Chondrocyte (in vitro differentiated cells): Measurements from ENCODE around the gene METTL18. TPM values are rescaled to one million over a fixed set of nuclear protein-coding genes. Genes with fewer than 3 reads are reported as not detected.

ENCODE experiments used
- DNase-seq: peaks from one replicate; pipeline ENCODE4 v3.0.0; 2021; ENCODE audit warnings: mixed read lengths, low spot score
- H3K27ac Mint-ChIP-seq: one replicate; pipeline ENCODE4 v1.8.0; 2021; ENCODE audit warnings: mild to moderate bottlenecking, moderate library complexity, mixed read lengths; ENCODE audit not compliant: unreplicated experiment
- H3K27me3 Mint-ChIP-seq: 2 replicates; pipeline ENCODE4 v1.8.0; 2021; ENCODE audit warnings: low read depth, mixed read lengths
- H3K36me3 Mint-ChIP-seq: 2 replicates; pipeline ENCODE4 v1.8.0; 2021; ENCODE audit warnings: low read depth, mixed read lengths
- H3K4me1 Mint-ChIP-seq: 2 replicates; pipeline ENCODE4 v1.8.0; 2021; ENCODE audit warnings: low read depth, mild to moderate bottlenecking, mixed read lengths
- H3K4me3 Mint-ChIP-seq: one replicate; pipeline ENCODE4 v1.8.0; 2021; ENCODE audit warnings: mild to moderate bottlenecking, moderate library complexity, mixed read lengths; ENCODE audit not compliant: unreplicated experiment
- H3K9me3 Mint-ChIP-seq: 2 replicates; pipeline ENCODE4 v1.8.0; 2021; ENCODE audit warnings: low read depth, mixed read lengths
- total RNA-seq: library from RNA; stranded (reverse); gene quantifications from 3 replicates; pipeline ENCODE4 v1.2.1, GENCODE V29; 2021
- TF ChIP-seq, protein P1 (sequence below): fragments of 200-600 bp; sonication (generic); IDR thresholded peaks from 2 replicates; pipeline ENCODE4 v1.5.0; 2021; ENCODE audit warnings: antibody characterized with exemption, mild to moderate bottlenecking, moderate library complexity

Gene METTL18
- total RNA-seq, 1 donor from 2014 or later = 4.5 TPM

DNA sequence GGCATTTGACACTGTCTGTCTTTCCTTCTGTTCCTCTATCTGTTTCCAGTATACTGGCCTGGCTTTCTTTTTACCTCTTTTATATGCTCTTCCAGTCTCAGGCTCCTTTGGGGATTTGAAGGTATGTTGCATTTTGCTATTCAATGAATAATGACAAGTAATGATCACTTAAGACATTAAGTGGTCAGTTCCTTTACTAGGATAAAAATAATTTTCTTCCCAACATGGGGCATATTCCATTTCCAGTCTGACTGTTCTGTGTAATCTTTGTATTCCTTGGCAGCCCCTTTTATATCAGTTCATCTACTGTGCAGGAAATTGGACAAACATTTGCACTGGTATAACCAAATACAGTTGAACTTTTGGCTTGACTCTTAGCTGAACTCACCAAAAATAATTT lies 15.6 kb downstream of the METTL18 start:
- Mint-ChIP-seq H3K4me1 (no peaks in the 10 kb centered on the region), H3K36me3 (no peaks in the 10 kb centered on the region), H3K4me3 (no peak overlapping the region), H3K27ac (no peak overlapping the region), H3K27me3 (peaks cover 3% of the 10 kb centered on the region), H3K9me3 (no peaks in the 10 kb centered on the region)
- DNase-seq = no peak
- TF ChIP-seq, protein P1, sequence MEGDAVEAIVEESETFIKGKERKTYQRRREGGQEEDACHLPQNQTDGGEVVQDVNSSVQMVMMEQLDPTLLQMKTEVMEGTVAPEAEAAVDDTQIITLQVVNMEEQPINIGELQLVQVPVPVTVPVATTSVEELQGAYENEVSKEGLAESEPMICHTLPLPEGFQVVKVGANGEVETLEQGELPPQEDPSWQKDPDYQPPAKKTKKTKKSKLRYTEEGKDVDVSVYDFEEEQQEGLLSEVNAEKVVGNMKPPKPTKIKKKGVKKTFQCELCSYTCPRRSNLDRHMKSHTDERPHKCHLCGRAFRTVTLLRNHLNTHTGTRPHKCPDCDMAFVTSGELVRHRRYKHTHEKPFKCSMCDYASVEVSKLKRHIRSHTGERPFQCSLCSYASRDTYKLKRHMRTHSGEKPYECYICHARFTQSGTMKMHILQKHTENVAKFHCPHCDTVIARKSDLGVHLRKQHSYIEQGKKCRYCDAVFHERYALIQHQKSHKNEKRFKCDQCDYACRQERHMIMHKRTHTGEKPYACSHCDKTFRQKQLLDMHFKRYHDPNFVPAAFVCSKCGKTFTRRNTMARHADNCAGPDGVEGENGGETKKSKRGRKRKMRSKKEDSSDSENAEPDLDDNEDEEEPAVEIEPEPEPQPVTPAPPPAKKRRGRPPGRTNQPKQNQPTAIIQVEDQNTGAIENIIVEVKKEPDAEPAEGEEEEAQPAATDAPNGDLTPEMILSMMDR = no peak

DNA sequence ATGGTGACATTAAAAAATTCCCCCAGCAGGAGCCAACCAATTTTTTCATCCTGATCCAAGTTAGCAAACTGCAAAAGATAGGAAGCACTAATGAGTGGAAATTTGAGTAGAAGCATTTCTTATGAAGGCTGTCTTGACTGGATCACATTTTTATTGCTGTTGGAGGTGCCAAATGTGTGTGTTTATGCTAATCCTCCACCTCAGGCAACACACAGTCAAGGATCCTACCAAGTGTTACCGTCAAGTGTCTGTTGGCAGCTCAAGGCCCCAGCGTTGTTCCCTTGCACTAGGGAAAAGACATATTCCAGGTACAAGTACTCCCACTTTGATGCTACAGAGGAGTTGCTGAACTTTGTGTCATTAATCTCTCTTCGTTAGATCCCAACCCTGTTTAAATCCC lies 18.3 kb downstream of the METTL18 start:
- Mint-ChIP-seq H3K27ac (no peak overlapping the region), H3K4me1 (no peaks in the 10 kb centered on the region), H3K9me3 (no peaks in the 10 kb centered on the region), H3K4me3 (no peak overlapping the region), H3K27me3 (peaks cover 15% of the 10 kb centered on the region), H3K36me3 (no peaks in the 10 kb centered on the region)
- no peak for DNase-seq
- TF ChIP-seq, protein P1 = no peak

DNA sequence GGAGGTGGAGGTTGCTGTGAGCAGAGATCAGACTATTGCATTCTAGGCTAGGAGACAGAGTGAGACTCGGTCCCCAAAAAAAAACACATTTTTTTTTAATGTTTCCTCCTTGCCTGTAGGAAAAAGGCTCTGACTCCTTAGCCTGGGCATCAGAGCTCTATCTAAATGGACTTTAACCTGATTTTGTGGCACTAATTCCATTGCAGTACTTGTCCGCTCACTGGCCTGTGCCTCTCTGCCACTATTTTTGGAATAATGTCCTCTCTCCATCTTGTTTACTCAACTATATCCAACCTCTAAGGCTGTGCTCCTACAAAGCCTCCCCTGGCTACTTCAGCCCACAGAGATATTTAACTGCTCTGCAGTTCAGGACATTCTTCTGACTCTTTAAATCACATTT lies 26.5 kb downstream of the METTL18 start:
- no peaks in the 10 kb centered on the region for H3K9me3 Mint-ChIP-seq
- H3K36me3 Mint-ChIP-seq = no peaks in the 10 kb centered on the region

DNA sequence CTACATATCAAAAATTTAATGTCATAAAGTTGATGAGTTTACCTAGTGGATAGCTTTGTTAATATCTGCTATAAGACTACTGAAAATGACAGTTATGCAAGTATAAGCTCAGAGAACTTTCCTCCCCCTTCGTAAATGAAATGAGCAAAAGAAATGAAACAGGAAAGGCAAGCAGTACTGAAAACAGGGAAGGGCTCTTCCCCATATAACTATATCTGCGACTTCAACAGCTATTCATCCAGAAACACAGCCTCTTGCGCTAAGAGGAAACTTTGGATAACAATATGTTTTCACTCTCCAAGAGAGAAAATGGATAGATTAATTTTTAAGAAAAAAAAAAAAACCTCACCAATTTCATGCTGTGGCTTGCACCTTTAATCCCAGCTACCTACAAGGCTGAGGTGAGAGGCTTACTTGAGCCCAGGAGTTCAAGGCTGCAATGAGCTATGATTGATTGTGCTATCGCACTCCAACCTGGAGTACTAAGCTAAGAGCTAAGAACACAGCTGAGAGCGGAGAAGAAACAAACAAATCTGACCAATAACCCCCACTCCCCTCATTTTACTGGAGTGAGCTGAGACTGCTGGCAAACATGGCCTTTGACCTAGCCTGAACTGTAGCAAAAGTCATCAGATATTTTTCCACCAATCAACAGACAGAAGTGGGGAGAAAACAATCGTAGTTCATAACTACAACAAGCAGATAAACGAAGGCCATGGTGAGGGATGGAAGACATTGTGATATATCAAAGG lies 29.0 kb downstream of the METTL18 start:
- TF ChIP-seq, protein P1 = no peak
- no peak for DNase-seq
- no peak overlapping the region for H3K4me3 Mint-ChIP-seq
- no peak overlapping the region for H3K27ac Mint-ChIP-seq
- H3K36me3 Mint-ChIP-seq = no peaks in the 10 kb centered on the region
- H3K27me3 Mint-ChIP-seq = peaks cover 22% of the 10 kb centered on the region
- no peaks in the 10 kb centered on the region for H3K9me3 Mint-ChIP-seq
- no peaks in the 10 kb centered on the region for H3K4me1 Mint-ChIP-seq

More for the DNA sequence above, 26.5 kb downstream of the METTL18 start:
- DNase-seq = no peak
- Mint-ChIP-seq H3K27ac (no peak overlapping the region), H3K4me3 (no peak overlapping the region), H3K4me1 (no peaks in the 10 kb centered on the region), H3K27me3 (peaks cover 31% of the 10 kb centered on the region)
- TF ChIP-seq, protein P1 = no peak

DNA sequence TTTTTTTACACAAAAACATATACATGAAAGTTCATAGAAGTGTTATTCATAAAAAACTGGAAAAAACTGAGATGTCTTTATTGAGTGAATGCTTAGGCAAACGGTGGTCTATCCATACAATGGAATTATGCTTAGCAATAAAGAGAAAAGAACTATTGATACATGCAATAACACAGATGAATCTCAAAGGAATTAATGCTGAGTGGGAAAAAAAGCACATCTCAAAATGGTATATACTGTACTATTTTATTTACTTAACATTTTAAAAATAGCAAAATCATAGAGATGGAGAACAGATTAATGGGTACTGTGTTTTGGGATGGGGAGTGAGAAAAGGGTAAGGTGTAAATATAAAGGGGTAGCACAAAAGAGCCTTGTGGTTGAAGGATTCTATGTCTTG lies 29.8 kb downstream of the METTL18 start:
- TF ChIP-seq, protein P1 = no peak
- no peak for DNase-seq
- Mint-ChIP-seq H3K36me3 (no peaks in the 10 kb centered on the region), H3K4me1 (no peaks in the 10 kb centered on the region), H3K9me3 (no peaks in the 10 kb centered on the region), H3K4me3 (no peak overlapping the region), H3K27me3 (peaks cover 22% of the 10 kb centered on the region), H3K27ac (no peak overlapping the region)
